Lower leg skin (tissue), 4 donors: ENCODE results near the gene CSH2. TPM values are rescaled to one million over a fixed set of nuclear protein-coding genes. Genes with fewer than 3 reads are reported as not detected.
"Not testable (repeated sequence)": the region's sequence is repeated elsewhere in the genome, so short reads cannot be mapped to it uniquely, and the experiment has no call there.

Experiments
- DNase-seq, 2 donors: peaks; one replicate each; pipeline ENCODE4 v3.0.0-alpha.2; 2019; ENCODE audit warnings: low spot score in 2 of 2
- H3K4me3 ChIP-seq: fragments of 200-600 bp; sonication (generic); 2 replicates; pipeline ENCODE4 v1.5.1; 2017; ENCODE audit warnings: mild to moderate bottlenecking, low read depth; ENCODE audit not compliant: poor library complexity, severe bottlenecking
- POLR2A ChIP-seq, 2 donors: fragments of 450-650 bp; IDR thresholded peaks; one replicate each; pipeline ENCODE4 v1.6.1; 2016 to 2017; ENCODE audit warnings: antibody characterized with exemption in 2 of 2, mild to moderate bottlenecking in 1 of 2, moderate library complexity in 1 of 2
- WGBS, 2 donors: methylation state at CpG; one replicate each; pipeline ENCODE4 v1.1.5; 2018; 5-methylcytosine and 5-hydroxymethylcytosine counted together
- intact Hi-C: fragments of 100-400 bp; cut with DNase I; formaldehyde crosslinking; loops from one replicate; pipeline ENCODE4 v1.15.0; 2023; ENCODE audit warnings: low total_unique reads
- total RNA-seq, 4 donors: library from RNA; depleted of rRNA; stranded (reverse); fragments of >200 nt; gene quantifications; one replicate each; pipeline ENCODE4 v1.1.0, GENCODE V29; 2016
- TF ChIP-seq, protein P1 (sequence below), 3 donors: fragments of 450-650 bp; IDR thresholded peaks; one replicate each; pipeline ENCODE4 v1.5.1; 2016; ENCODE audit warnings: antibody characterized with exemption in 3 of 3, mild to moderate bottlenecking in 3 of 3, moderate library complexity in 2 of 3

CSH2 gene
- total RNA-seq, 4 donors from 2014 or later, result not detected

DNA sequence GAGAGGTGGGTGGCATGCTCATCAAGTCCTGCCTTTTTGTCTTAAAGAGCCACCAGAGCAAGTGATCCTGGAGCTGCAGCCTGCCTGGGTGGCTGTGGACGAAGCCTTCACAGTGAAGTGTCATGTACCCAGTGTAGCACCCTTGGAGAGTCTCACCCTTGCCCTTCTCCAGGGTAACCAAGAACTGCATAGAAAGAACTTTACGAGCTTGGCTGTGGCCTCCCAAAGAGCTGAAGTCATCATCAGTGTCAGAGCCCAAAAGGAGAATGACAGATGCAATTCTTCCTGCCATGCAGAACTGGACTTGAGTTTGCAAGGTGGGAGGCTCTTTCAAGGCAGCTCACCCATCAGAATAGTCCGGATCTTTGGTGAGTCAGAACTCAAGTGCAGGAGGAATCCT, 14.2 kb downstream of the CSH2 start:
- no peak for DNase-seq
- intact Hi-C loops, result no loop called here
- WGBS, 2 donors, result 81 to 82% methylated on average over 3 of the region's 3 CpGs

DNA sequence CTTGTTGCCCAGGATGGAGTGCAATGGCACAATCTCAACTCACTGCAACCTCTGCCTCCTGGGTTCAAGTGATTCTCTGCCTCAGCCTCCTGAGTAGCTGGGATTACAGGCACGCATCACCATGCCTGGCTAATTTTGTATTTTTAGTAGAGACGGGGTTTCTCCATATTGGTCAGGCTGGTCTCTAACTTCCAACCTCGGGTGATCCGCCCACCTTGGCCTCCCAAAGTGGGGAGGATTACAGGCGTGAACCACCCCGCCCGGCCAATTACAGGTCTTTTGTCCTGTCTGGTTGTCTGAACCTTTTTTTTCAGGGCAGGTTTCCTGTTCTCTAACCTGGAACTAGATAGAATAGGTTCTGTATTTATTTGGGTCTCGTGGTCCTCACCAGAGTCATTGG, 17.1 kb downstream of the CSH2 start:
- H3K4me3 ChIP-seq, intact Hi-C loops, DNase-seq: not testable (repeated sequence)
- 89 to 93% methylated on average over 8 of the region's 8 CpGs for WGBS, 2 donors

More for the DNA sequence above, 14.2 kb downstream of the CSH2 start:
- TF ChIP-seq, protein P1, sequence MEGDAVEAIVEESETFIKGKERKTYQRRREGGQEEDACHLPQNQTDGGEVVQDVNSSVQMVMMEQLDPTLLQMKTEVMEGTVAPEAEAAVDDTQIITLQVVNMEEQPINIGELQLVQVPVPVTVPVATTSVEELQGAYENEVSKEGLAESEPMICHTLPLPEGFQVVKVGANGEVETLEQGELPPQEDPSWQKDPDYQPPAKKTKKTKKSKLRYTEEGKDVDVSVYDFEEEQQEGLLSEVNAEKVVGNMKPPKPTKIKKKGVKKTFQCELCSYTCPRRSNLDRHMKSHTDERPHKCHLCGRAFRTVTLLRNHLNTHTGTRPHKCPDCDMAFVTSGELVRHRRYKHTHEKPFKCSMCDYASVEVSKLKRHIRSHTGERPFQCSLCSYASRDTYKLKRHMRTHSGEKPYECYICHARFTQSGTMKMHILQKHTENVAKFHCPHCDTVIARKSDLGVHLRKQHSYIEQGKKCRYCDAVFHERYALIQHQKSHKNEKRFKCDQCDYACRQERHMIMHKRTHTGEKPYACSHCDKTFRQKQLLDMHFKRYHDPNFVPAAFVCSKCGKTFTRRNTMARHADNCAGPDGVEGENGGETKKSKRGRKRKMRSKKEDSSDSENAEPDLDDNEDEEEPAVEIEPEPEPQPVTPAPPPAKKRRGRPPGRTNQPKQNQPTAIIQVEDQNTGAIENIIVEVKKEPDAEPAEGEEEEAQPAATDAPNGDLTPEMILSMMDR (IDR thresholded peaks at IDR 0.05), result no peak
- TF ChIP-seq POLR2A (IDR thresholded peaks at IDR 0.05), result no peak
- no peak overlapping the region for H3K4me3 ChIP-seq

DNA sequence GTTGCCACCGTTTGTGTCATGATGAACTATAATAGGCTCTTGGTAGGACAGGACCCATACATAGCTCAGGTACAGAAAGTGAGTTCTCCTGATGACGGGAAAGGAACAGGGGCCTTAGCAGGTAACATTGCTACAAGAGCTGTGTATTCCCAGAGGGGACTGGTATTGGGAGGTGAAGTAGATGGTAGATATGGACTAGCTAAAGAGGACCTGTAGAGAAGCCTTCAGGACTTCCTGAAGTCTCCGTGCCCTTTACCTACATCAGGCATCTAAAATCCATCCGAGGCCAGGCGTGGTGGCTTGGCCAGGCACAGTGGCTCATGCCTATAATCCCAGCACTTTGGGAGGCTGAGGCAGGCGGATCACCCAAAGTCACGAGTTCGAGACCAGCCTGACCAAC, 18.3 kb downstream of the CSH2 start:
- 94 to 97% methylated on average over 8 of the region's 8 CpGs for WGBS, 2 donors
- H3K4me3 ChIP-seq, result no peak overlapping the region
- no peak for DNase-seq
- TF ChIP-seq POLR2A (IDR thresholded peaks at IDR 0.05), result no peak
- TF ChIP-seq, protein P1 (IDR thresholded peaks at IDR 0.05), result no peak
- intact Hi-C loops, result no loop called here

DNA sequence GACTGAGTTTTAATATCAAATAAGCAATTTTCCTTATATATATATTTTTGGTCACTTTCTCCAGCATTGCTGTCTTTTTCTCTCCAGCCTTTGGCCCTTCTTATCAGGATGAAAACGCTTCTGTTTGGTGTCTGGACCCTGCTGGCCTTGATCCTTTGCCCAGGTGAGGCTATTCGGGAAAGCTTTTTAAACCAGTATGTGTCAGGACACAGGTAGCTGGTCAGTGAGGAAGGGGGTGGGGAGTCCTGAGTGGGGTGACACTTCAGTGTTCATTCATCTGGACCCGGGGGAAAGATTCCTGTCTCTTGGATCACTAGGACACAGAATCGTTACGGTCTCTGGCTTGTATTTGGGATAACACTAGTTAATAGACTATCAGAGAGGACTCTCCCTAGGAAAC, 18.8 kb downstream of the CSH2 start:
- 87 to 90% methylated on average over 5 of the region's 5 CpGs for WGBS, 2 donors
- DNase-seq, result no peak
- TF ChIP-seq, protein P1 (IDR thresholded peaks at IDR 0.05), result no peak
- no peak for TF ChIP-seq POLR2A (IDR thresholded peaks at IDR 0.05)
- no peak overlapping the region for H3K4me3 ChIP-seq
- intact Hi-C loops, result no loop called here

DNA sequence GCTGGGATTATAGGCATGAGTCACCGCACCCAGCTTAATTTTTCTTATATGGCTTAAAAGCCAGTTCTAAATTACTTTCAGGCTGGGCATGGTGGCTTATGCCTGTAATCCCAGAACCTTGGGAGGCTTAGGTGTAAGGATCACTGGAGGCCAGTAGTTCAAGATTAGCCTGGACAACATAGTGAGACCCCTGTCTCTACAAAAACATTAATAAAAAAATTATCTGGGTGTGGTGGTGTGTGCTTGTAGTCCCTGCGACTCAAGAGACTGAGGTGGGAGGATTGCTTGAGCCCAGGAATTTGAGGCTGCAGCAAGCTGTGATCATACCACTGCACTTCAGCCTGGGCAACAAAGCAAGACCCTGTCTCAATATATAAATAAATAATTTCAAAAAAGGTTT, 20.2 kb downstream of the CSH2 start:
- 82 to 94% methylated on average over 2 of the region's 2 CpGs for WGBS, 2 donors
- intact Hi-C loops, result no loop called here
- DNase-seq, result no peak
- no peak for TF ChIP-seq POLR2A (IDR thresholded peaks at IDR 0.05)
- TF ChIP-seq, protein P1 (IDR thresholded peaks at IDR 0.05), result no peak
- H3K4me3 ChIP-seq, result no peak overlapping the region

DNA sequence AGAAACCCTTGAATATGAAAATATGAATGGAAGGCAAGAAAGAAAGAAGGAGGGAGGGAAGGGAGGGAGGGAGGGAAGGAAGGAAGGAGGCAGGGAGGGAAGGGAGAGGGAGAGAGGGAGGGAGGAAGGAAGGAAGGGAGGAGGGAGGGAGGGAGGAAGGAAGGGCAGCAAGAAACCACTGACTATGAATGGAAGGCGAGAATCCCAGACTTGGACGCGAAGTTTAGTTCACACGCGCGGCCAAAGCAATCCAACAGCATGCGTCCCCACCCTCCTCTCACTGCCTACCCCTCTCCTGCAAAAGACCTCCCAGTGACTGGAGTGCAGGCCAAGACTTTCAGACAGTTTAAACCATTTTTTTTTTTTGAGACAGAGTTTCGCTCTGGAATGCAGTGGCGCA, 23.1 kb downstream of the CSH2 start:
- H3K4me3 ChIP-seq, result no peak overlapping the region
- intact Hi-C loops, result no loop called here
- TF ChIP-seq POLR2A (IDR thresholded peaks at IDR 0.05), result no peak
- TF ChIP-seq, protein P1 (IDR thresholded peaks at IDR 0.05), result no peak
- no peak for DNase-seq
- 81% methylated on average over 9 of the region's 9 CpGs for WGBS, 2 donors
